Nephron (organoid): ENCODE data around the gene ARHGEF3.
A peak's percentile ranks its signal among the peaks of the same experiment; 100 is the strongest.

ENCODE experiments used
- H3K27ac Mint-ChIP-seq, 3 experiments: 2 replicates each; pipeline ENCODE4 v1.8.0; 2020; ENCODE audit warnings: mixed read lengths in 3 of 3, mild to moderate bottlenecking in 2 of 3, moderate library complexity in 1 of 3
- H3K27me3 Mint-ChIP-seq: 2 replicates; pipeline ENCODE4 v1.8.0; 2021; ENCODE audit warnings: low read depth, mild to moderate bottlenecking, moderate library complexity, mixed read lengths
- H3K36me3 Mint-ChIP-seq: 2 replicates; pipeline ENCODE4 v1.8.0; 2020; ENCODE audit warnings: low read depth, mixed read lengths
- H3K4me1 Mint-ChIP-seq: 2 replicates; pipeline ENCODE4 v1.8.0; 2020; ENCODE audit warnings: mixed read lengths
- H3K4me3 Mint-ChIP-seq, 3 experiments: 2 replicates each; pipeline ENCODE4 v1.8.0; 2020; ENCODE audit warnings: mild to moderate bottlenecking in 3 of 3, mixed read lengths in 3 of 3, moderate library complexity in 2 of 3
- H3K9me3 Mint-ChIP-seq: 2 replicates; pipeline ENCODE4 v1.8.0; 2020; ENCODE audit warnings: mixed read lengths
- TF ChIP-seq, protein P1 (sequence below), 3 experiments: fragments of 200-600 bp; sonication (generic); IDR thresholded peaks; one replicate each; pipeline ENCODE4 v1.5.0; 2021; ENCODE audit warnings: antibody characterized with exemption in 3 of 3; ENCODE audit not compliant: unreplicated experiment in 3 of 3

Gene ARHGEF3

DNA sequence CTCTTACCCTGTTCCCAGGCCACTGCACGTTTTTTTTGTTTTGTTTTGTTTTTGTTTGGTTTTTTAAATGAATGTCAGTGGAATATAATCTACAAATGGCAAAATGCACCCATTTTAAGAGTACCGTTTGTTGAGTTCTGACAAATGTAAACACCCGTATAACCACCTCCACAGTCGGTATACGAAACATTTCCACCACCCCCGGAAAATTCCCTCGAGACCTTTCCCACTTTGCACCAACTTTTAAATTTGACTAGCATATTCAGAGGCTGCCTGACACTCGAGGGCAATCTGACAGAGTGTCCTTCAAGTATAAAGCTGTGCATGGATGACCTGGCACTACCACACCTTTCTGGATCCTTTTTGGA is 613 bp upstream of the ARHGEF3 start:
- Mint-ChIP-seq H3K36me3 (no peaks in the 10 kb centered on the region), H3K4me1 (peaks cover 50% of the 10 kb centered on the region), H3K27me3 (peaks cover 3% of the 10 kb centered on the region), H3K9me3 (no peaks in the 10 kb centered on the region), H3K4me3 (peak overlapping the region; percentile 77 to 97 (median 84)), H3K27ac (peak overlapping the region in 1 of 3 experiments; percentile 30)
- TF ChIP-seq, protein P1, sequence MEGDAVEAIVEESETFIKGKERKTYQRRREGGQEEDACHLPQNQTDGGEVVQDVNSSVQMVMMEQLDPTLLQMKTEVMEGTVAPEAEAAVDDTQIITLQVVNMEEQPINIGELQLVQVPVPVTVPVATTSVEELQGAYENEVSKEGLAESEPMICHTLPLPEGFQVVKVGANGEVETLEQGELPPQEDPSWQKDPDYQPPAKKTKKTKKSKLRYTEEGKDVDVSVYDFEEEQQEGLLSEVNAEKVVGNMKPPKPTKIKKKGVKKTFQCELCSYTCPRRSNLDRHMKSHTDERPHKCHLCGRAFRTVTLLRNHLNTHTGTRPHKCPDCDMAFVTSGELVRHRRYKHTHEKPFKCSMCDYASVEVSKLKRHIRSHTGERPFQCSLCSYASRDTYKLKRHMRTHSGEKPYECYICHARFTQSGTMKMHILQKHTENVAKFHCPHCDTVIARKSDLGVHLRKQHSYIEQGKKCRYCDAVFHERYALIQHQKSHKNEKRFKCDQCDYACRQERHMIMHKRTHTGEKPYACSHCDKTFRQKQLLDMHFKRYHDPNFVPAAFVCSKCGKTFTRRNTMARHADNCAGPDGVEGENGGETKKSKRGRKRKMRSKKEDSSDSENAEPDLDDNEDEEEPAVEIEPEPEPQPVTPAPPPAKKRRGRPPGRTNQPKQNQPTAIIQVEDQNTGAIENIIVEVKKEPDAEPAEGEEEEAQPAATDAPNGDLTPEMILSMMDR (IDR thresholded peaks at IDR 0.05; ENCODE audit: unreplicated experiment in 3 of 3) = no peak

DNA sequence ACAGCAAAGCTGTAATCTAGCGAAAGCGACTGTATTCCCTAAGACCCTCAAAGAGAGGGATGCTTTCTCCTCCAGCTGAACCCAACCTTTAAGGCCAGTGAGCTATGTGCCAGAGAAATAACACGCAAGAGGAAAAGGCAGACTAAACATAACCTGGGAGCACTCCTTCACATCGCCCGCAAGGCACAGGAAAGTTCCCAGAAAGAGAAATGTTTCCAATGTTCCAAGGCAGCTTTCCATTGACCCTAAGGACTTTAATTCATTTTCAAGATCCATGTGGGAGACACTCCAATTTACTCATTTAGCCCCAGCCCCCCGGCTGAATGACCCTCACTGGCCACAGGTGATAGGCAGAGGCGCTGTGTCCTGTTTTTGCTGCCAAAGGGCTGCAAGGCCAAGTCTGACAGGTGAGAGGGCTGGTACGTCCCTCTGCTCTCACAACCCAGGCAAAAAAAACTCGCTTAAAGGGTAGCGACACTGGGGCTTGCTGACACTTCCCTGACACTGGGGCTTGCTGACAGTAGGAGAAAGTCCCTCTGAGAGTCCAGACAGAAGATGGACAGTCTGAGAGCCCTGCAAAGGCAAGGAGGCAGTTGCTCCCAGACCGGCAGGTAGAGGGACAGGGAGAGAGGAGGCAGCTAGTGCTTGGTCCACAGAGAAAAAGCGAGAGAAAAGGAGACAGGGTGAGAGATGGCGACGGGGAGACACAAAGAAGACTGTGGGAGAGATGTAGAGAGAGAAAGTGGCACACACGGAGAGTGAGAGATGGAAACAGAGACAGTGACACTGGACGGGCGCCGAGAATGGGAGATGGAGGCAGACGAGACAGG is 702 bp downstream of the ARHGEF3 start:
- Mint-ChIP-seq H3K4me1 (peaks cover 44% of the 10 kb centered on the region), H3K9me3 (no peaks in the 10 kb centered on the region), H3K27me3 (peaks cover 3% of the 10 kb centered on the region), H3K36me3 (peaks cover 4% of the 10 kb centered on the region), H3K27ac (peak overlapping the region; percentile 35 to 88 (median 85)), H3K4me3 (peak overlapping the region; percentile 93 to 97 (median 97))
- TF ChIP-seq, protein P1 (IDR thresholded peaks at IDR 0.05; ENCODE audit: unreplicated experiment in 3 of 3) = no peak

DNA sequence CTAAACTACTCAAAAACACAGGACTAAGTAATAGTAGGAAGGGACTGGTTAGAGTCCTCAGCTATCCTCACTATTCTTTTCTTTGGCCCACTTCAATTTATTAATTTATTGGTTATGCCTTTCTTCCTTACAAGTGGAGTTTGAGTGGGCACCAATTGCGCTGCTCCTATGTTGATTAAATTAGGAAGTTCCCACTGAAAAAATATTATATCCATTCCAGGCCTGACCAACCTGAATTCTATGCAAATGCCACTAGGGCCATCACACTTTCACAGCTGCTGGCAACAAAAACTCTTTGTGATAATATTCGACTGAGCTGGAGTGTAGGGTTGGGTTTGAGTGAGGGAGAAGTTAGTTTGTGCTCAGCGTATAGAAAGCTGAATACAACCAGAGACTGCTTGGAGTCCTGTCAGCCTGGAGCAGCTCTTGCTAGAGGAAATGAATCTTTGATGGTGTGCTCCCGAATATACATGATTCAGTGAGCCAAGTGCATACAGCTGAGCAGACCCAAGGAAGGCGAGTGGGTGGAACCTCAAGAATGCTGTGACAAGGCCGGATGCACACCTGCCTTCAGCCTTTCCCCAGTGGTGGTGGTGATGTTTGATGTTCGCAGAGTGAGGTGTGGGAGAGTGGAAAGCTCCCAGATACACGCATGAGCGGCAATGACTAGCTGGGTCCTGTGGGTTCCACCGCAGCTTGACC is 1.5 kb downstream of the ARHGEF3 start:
- Mint-ChIP-seq H3K27me3 (peaks cover 3% of the 10 kb centered on the region), H3K36me3 (peaks cover 5% of the 10 kb centered on the region), H3K9me3 (no peaks in the 10 kb centered on the region), H3K27ac (peak overlapping the region; percentile 35 to 88 (median 85)), H3K4me1 (peaks cover 38% of the 10 kb centered on the region), H3K4me3 (peak overlapping the region; percentile 93 to 97 (median 97))
- TF ChIP-seq, protein P1 (IDR thresholded peaks at IDR 0.05; ENCODE audit: unreplicated experiment in 3 of 3) = no peak

DNA sequence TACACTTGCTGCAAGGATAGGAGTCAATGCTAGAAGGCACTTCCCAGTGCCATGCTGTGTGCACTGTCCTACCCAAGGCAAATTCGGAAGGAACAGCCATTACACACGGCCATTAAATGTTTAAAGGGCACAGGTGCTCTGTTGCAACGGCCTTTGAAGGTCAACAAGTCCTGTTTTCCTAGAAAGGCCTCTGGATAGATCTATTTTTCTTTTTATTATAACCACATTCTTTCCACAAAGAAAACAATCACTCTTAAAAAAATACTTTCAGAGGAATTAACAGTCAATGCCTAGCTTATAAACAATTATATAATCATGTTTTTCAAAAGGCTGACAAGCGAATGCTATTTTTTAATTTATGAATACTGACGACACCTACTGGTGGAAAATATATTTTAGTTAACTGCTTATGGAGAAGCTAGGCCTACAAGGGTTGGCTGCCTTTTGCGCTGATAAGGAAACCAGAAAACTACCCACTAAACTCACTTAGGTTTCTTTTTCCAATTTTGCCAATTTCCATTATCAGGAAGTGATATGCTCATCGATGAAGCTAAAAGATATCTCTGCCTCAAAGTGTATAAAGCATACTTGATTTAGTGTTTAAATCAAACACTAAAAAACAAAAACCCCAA is 2.4 kb downstream of the ARHGEF3 start:
- Mint-ChIP-seq H3K27ac (peak overlapping the region; percentile 35 to 86 (median 79)), H3K36me3 (peaks cover 8% of the 10 kb centered on the region), H3K9me3 (no peaks in the 10 kb centered on the region), H3K4me1 (peaks cover 33% of the 10 kb centered on the region), H3K27me3 (peaks cover 3% of the 10 kb centered on the region), H3K4me3 (peak overlapping the region; percentile 93 to 97 (median 97))
- TF ChIP-seq, protein P1 (IDR thresholded peaks at IDR 0.05; ENCODE audit: unreplicated experiment in 3 of 3) = peak; percentile 46 to 75 (median 54)

DNA sequence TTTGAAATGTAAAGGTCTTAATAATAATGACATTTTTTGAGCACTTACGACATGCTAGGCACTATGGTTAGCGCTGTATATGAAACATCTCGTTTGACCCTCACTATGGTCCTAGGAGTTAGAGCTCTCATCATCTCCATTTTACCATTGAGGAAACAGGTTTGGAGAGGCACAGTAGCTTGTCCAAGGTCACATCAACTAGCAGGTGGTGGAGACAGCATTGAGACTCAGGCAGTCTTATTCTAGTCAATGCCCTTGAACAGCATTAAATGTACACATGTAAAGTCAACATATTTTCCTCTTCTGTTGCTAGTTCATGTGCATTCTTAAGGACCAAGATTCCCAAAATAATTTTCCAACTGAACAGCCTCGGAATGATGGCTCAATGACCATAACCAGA is 4.8 kb downstream of the ARHGEF3 start:
- Mint-ChIP-seq H3K36me3 (peaks cover 16% of the 10 kb centered on the region), H3K4me1 (peaks cover 30% of the 10 kb centered on the region), H3K4me3 (peak overlapping the region; percentile 47 to 71 (median 56)), H3K9me3 (no peaks in the 10 kb centered on the region), H3K27ac (no peak overlapping the region), H3K27me3 (peaks cover 3% of the 10 kb centered on the region)
- TF ChIP-seq, protein P1 (IDR thresholded peaks at IDR 0.05; ENCODE audit: unreplicated experiment in 3 of 3) = no peak
